K562 (cell line): Measurements from ENCODE around the gene ZDHHC14. TPM values are rescaled to one million over a fixed set of nuclear protein-coding genes. Genes with fewer than 3 reads are reported as not detected.

Experiments
- ATF1 ChIP-seq, 2 experiments: fragments of 450-650 bp in 1 of 2; IDR thresholded peaks; 2 replicates each; pipeline ENCODE4 v1.6.1; 2016; ENCODE audit warnings: missing compliant biosample characterization in 1 of 2, missing genetic modification characterization in 1 of 2
- BCL6 ChIP-seq: fragments of 250-450 bp; sonication (Bioruptor Pico); IDR thresholded peaks from 2 replicates; pipeline ENCODE4 v1.4.0; 2020
- JUNB ChIP-seq: fragments of 450-650 bp; formaldehyde crosslinking; conservative IDR thresholded peaks from 2 replicates; pipeline ENCODE4 v1.4.0; 2020; ENCODE audit warnings: mild to moderate bottlenecking
- KDM4B ChIP-seq, 2 experiments: fragments of 450-650 bp in 1 of 2; sonication (generic) in 1 of 2; IDR thresholded peaks; 2 replicates each; pipeline ENCODE4 v1.6.1; 2016 to 2017; ENCODE audit warnings: borderline replicate concordance in 2 of 2, antibody characterized with exemption in 1 of 2, low read depth in 1 of 2, mild to moderate bottlenecking in 1 of 2
- MTF1 ChIP-seq: fragments of 250-450 bp; sonication (Bioruptor Pico); IDR thresholded peaks from 2 replicates; pipeline ENCODE4 v1.9.0; 2021; ENCODE audit warnings: moderate library complexity, mild to moderate bottlenecking, inconsistent platforms, borderline replicate concordance
- NELFE ChIP-seq: IDR thresholded peaks from 2 replicates; pipeline ENCODE4 v1.6.1; 2011; ENCODE audit warnings: mild to moderate bottlenecking; ENCODE audit not compliant: insufficient read depth, insufficient read length
- NR3C1 ChIP-seq: sonication (generic); formaldehyde crosslinking; IDR thresholded peaks from 2 replicates; pipeline ENCODE4 v1.8.1; 2022; ENCODE audit warnings: missing genetic modification reagents
- PRPF4 ChIP-seq: fragments of 200-400 bp; formaldehyde crosslinking; IDR thresholded peaks from one replicate; pipeline ENCODE4 v1.6.1; 2017; ENCODE audit warnings: low read length, low read depth, mild to moderate bottlenecking; ENCODE audit not compliant: insufficient read depth, poor library complexity, severe bottlenecking
- RBFOX2 ChIP-seq: fragments of 200-400 bp; formaldehyde crosslinking; IDR thresholded peaks from 2 replicates; pipeline ENCODE4 v1.6.1; 2017; ENCODE audit warnings: low read depth, mild to moderate bottlenecking, low read length, moderate library complexity
- THRAP3 ChIP-seq: fragments of 450-650 bp; IDR thresholded peaks from 2 replicates; pipeline ENCODE4 v1.6.1; 2016; ENCODE audit warnings: mild to moderate bottlenecking, inconsistent platforms, borderline replicate concordance
- ZNF133 ChIP-seq: fragments of 250-450 bp; sonication (Bioruptor Pico); IDR thresholded peaks from 2 replicates; pipeline ENCODE4 v1.4.0; 2020; ENCODE audit warnings: mild to moderate bottlenecking
- ZNF232 ChIP-seq: sonication (generic); formaldehyde crosslinking; IDR thresholded peaks from 2 replicates; pipeline ENCODE4 v1.8.0; 2022; ENCODE audit warnings: mild to moderate bottlenecking, missing genetic modification reagents
- ZNF408 ChIP-seq: fragments of 250-450 bp; sonication (Bioruptor Pico); IDR thresholded peaks from 2 replicates; pipeline ENCODE4 v1.4.0; 2020; ENCODE audit warnings: low read depth, mild to moderate bottlenecking, moderate library complexity
- ZNF695 ChIP-seq: fragments of 450-650 bp; formaldehyde crosslinking; IDR thresholded peaks from 2 replicates; pipeline ENCODE4 v1.4.0; 2020; ENCODE audit warnings: mild to moderate bottlenecking, moderate library complexity
- ZNF696 ChIP-seq: fragments of 250-450 bp; sonication (Bioruptor Pico); conservative IDR thresholded peaks from 2 replicates; pipeline ENCODE4 v1.4.0; 2020; ENCODE audit warnings: mild to moderate bottlenecking, moderate library complexity
- polyA plus RNA-seq, 8 experiments: library from polyadenylated mRNA; depleted of rRNA in 4 of 8; stranded (reverse) in 5 of 8; unstranded in 3 of 8; fragments of >200 nt; fragmentation: Nextera tagmentation in 2 of 8; fragmentation: Illumina TruSeq in 1 of 8; extraction: Ambion mirVana in 2 of 8; extraction: Trizol in 1 of 8; gene quantifications; 2 replicates each; pipeline versions ENCODE4 v1.2.1 to v1.2.3, GENCODE V29; 2011 to 2014; ENCODE audit warnings: inconsistent platforms in 1 of 8, missing spikeins in 1 of 8
- total RNA-seq, 7 experiments: library from RNA; depleted of rRNA in 6 of 7; stranded (reverse); fragments of >200 nt in 6 of 7; fragmentation: Illumina TruSeq in 2 of 7; extraction: Trizol in 2 of 7; gene quantifications; 2 replicates each; pipeline versions ENCODE4 v1.2.1 to v1.2.3, GENCODE V29; 2011 to 2021; ENCODE audit warnings: low replicate concordance in 1 of 7
- TF ChIP-seq, protein P1 (sequence below): sonication (generic); formaldehyde crosslinking; IDR thresholded peaks from 2 replicates; pipeline ENCODE4 v1.4.0; 2020; ENCODE audit warnings: mild to moderate bottlenecking, missing genetic modification reagents
- TF ChIP-seq, protein P2 (sequence below): sonication (generic); formaldehyde crosslinking; IDR thresholded peaks from 2 replicates; pipeline ENCODE4 v1.8.0; 2022; ENCODE audit warnings: mild to moderate bottlenecking, missing genetic modification reagents, borderline replicate concordance
- TF ChIP-seq, protein P3 (sequence below): fragments of 450-650 bp; IDR thresholded peaks from 2 replicates; pipeline ENCODE4 v1.6.1; 2016; ENCODE audit warnings: antibody characterized with exemption
- TF ChIP-seq, protein P4 (sequence below): IDR thresholded peaks from 3 replicates; pipeline ENCODE4 v1.6.1; 2011; ENCODE audit warnings: borderline replicate concordance, mild to moderate bottlenecking, moderate library complexity; ENCODE audit not compliant: insufficient read length; ENCODE audit errors: extremely low read depth

Gene ZDHHC14
- total and polyA plus RNA-seq, 9 of the 15 experiments (the other 6 are each of a cell fraction or from before 2014, with no cell fraction given): 0.92 to 23.1 (median 13.8) TPM

DNA sequence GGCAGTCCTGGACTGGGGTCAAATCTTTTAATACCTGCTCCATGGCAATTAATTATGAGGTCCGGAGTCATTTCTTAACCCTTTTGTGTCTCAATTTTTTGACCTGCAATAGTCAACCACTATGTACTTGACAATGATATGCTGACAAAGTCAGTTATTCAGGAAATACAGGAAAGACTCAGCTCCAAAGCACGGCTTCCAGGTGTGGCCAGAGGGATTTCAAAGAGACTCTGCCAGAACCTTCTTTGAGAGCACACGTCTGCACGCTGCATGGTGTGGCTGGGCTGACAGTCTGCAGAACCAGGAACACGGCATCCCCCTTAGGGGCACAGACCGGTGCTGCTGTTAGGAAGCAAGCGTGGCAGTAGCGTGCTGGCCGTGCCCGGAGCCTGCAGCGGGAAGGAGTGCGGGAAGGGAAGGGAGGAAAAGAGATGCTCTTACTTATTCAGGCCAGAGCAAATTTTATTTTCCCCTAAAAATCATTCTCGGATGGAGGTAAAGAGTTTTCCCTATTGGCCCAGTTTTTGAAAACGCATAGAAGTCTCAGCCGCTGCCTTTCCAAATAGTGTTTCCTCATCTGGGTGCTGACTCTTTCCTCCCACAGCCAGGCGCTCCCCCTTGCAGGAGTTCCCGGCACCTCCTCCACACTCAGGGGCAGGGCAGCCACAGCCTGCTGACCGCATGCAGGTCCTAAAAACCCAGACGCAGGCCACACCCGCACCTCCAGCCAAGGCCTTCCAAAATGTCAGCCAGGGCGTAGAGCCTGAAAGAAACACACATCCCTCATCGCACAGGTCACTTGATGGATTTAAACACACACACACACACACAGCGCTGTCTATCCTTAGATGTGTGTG is 254.6 kb downstream of the ZDHHC14 start (continued):
- TF ChIP-seq PRPF4: no peak
- TF ChIP-seq THRAP3: no peak
- no peak for TF ChIP-seq ZNF695 (CRISPR knock-in tag)
- TF ChIP-seq, protein P1, sequence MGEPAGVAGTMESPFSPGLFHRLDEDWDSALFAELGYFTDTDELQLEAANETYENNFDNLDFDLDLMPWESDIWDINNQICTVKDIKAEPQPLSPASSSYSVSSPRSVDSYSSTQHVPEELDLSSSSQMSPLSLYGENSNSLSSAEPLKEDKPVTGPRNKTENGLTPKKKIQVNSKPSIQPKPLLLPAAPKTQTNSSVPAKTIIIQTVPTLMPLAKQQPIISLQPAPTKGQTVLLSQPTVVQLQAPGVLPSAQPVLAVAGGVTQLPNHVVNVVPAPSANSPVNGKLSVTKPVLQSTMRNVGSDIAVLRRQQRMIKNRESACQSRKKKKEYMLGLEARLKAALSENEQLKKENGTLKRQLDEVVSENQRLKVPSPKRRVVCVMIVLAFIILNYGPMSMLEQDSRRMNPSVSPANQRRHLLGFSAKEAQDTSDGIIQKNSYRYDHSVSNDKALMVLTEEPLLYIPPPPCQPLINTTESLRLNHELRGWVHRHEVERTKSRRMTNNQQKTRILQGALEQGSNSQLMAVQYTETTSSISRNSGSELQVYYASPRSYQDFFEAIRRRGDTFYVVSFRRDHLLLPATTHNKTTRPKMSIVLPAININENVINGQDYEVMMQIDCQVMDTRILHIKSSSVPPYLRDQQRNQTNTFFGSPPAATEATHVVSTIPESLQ (CRISPR knock-in tag): 0 out of 2 replicates have a peak, but pooled peaks have one; percentile 65
- no peak for TF ChIP-seq KDM4B (IDR thresholded peaks at IDR 0.05; ENCODE audit: borderline replicate concordance in 2 of 2, low read depth in 1 of 2)
- TF ChIP-seq ATF1 (CRISPR knock-in tag; IDR thresholded peaks at IDR 0.05): no peak
- TF ChIP-seq ATF1 (tag; IDR thresholded peaks at IDR 0.05): no peak
- no peak for TF ChIP-seq BCL6 (CRISPR knock-in tag)
- TF ChIP-seq JUNB: no peak
- TF ChIP-seq ZNF696: no peak
- TF ChIP-seq ZNF408 (CRISPR knock-in tag): no peak
- TF ChIP-seq, protein P2, sequence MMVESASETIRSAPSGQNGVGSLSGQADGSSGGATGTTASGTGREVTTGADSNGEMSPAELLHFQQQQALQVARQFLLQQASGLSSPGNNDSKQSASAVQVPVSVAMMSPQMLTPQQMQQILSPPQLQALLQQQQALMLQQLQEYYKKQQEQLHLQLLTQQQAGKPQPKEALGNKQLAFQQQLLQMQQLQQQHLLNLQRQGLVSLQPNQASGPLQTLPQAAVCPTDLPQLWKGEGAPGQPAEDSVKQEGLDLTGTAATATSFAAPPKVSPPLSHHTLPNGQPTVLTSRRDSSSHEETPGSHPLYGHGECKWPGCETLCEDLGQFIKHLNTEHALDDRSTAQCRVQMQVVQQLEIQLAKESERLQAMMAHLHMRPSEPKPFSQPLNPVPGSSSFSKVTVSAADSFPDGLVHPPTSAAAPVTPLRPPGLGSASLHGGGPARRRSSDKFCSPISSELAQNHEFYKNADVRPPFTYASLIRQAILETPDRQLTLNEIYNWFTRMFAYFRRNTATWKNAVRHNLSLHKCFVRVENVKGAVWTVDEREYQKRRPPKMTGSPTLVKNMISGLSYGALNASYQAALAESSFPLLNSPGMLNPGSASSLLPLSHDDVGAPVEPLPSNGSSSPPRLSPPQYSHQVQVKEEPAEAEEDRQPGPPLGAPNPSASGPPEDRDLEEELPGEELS (CRISPR knock-in tag): no peak
- no peak for TF ChIP-seq ZNF133 (CRISPR knock-in tag)
- TF ChIP-seq, protein P3, sequence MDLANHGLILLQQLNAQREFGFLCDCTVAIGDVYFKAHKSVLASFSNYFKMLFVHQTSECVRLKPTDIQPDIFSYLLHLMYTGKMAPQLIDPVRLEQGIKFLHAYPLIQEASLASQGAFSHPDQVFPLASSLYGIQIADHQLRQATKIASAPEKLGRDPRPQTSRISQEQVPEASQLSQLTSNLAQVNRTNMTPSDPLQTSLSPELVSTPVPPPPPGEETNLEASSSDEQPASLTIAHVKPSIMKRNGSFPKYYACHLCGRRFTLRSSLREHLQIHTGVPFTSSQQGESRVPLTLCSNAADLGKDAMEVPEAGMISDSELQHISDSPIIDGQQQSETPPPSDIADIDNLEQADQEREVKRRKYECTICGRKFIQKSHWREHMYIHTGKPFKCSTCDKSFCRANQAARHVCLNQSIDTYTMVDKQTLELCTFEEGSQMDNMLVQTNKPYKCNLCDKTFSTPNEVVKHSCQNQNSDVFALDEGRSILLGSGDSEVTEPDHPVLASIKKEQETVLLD: no peak
- no peak for TF ChIP-seq MTF1 (CRISPR knock-in tag)
- TF ChIP-seq ZNF232: no peak
- TF ChIP-seq NELFE: no peak
- TF ChIP-seq RBFOX2: no peak
- TF ChIP-seq, protein P4, sequence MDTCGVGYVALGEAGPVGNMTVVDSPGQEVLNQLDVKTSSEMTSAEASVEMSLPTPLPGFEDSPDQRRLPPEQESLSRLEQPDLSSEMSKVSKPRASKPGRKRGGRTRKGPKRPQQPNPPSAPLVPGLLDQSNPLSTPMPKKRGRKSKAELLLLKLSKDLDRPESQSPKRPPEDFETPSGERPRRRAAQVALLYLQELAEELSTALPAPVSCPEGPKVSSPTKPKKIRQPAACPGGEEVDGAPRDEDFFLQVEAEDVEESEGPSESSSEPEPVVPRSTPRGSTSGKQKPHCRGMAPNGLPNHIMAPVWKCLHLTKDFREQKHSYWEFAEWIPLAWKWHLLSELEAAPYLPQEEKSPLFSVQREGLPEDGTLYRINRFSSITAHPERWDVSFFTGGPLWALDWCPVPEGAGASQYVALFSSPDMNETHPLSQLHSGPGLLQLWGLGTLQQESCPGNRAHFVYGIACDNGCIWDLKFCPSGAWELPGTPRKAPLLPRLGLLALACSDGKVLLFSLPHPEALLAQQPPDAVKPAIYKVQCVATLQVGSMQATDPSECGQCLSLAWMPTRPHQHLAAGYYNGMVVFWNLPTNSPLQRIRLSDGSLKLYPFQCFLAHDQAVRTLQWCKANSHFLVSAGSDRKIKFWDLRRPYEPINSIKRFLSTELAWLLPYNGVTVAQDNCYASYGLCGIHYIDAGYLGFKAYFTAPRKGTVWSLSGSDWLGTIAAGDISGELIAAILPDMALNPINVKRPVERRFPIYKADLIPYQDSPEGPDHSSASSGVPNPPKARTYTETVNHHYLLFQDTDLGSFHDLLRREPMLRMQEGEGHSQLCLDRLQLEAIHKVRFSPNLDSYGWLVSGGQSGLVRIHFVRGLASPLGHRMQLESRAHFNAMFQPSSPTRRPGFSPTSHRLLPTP: no peak
- TF ChIP-seq NR3C1: no peak
